OCI-LY1 (cell line): ENCODE measurements around the gene PRKCE.

Experiments used
- H2AFZ ChIP-seq: fragments of 200-600 bp; sonication (generic), shearing (Covaris generic); 2 replicates; pipeline ENCODE4 v1.6.0; 2014; ENCODE audit warnings: antibody characterized with exemption, mild to moderate bottlenecking, low read length
- H3F3A ChIP-seq: fragments of 200-600 bp; sonication (generic), shearing (Covaris generic); 2 replicates; pipeline ENCODE4 v1.6.0; 2014; ENCODE audit warnings: mild to moderate bottlenecking, antibody characterized with exemption, low read length, moderate library complexity; ENCODE audit not compliant: insufficient read depth
- H3K27ac ChIP-seq: fragments of 200-600 bp; sonication (generic); 2 replicates; pipeline ENCODE4 v1.5.1; 2014; ENCODE audit warnings: low read length, mixed run types, mild to moderate bottlenecking, low read depth; ENCODE audit not compliant: poor library complexity, severe bottlenecking
- H3K27me3 ChIP-seq: fragments of 200-600 bp; sonication (generic); 2 replicates; pipeline ENCODE4 v1.6.0; 2014; ENCODE audit warnings: antibody characterized with exemption, mild to moderate bottlenecking, low read length, moderate library complexity; ENCODE audit not compliant: insufficient read depth
- H3K36me3 ChIP-seq: fragments of 200-600 bp; sonication (generic); 2 replicates; pipeline ENCODE4 v1.6.1; 2014; ENCODE audit warnings: mild to moderate bottlenecking, antibody characterized with exemption, low read length, moderate library complexity, mixed read lengths; ENCODE audit not compliant: insufficient read depth
- H3K4me1 ChIP-seq: fragments of 200-600 bp; sonication (generic); 2 replicates; pipeline ENCODE4 v1.5.1; 2014; ENCODE audit warnings: mild to moderate bottlenecking, low read length, moderate library complexity; ENCODE audit not compliant: insufficient read depth, severe bottlenecking
- H3K4me2 ChIP-seq: fragments of 200-600 bp; sonication (generic), shearing (Covaris generic); 2 replicates; pipeline ENCODE4 v1.6.1; 2014; ENCODE audit warnings: low read length
- H3K4me3 ChIP-seq: fragments of 200-600 bp; sonication (generic); 2 replicates; pipeline ENCODE4 v1.5.1; 2014; ENCODE audit warnings: low read length, low read depth, mild to moderate bottlenecking, mixed read lengths; ENCODE audit not compliant: poor library complexity, severe bottlenecking
- H3K79me2 ChIP-seq: fragments of 200-600 bp; shearing (Covaris generic); 2 replicates; pipeline ENCODE4 v1.6.1; 2016; ENCODE audit warnings: mixed run types, low read length, mixed read lengths; ENCODE audit not compliant: insufficient read depth
- H3K9ac ChIP-seq: fragments of 200-600 bp; sonication (generic), shearing (Covaris generic); 2 replicates; pipeline ENCODE4 v1.6.1; 2014; ENCODE audit warnings: mild to moderate bottlenecking, low read length, mixed read lengths
- H3K9me2 ChIP-seq: fragments of 200-600 bp; sonication (generic), shearing (Covaris generic); 2 replicates; pipeline ENCODE4 v1.6.1; 2014; ENCODE audit warnings: low read depth, mild to moderate bottlenecking, low read length, mixed read lengths
- H3K9me3 ChIP-seq: fragments of 200-600 bp; shearing (Covaris generic); 2 replicates; pipeline ENCODE4 v1.6.1; 2014; ENCODE audit warnings: low read length, mixed read lengths
- H4K20me1 ChIP-seq: fragments of 200-600 bp; sonication (generic), shearing (Covaris generic); 2 replicates; pipeline ENCODE4 v1.6.0; 2016; ENCODE audit warnings: mild to moderate bottlenecking, low read length; ENCODE audit not compliant: insufficient read depth
- CTCF ChIP-seq: fragments of 200-600 bp; sonication (generic), shearing (Covaris generic); IDR thresholded peaks from 2 replicates; pipeline ENCODE4 v1.5.1; 2017; ENCODE audit warnings: mild to moderate bottlenecking, antibody characterized with exemption, low read length, moderate library complexity, mixed read lengths
- EZH2 ChIP-seq: fragments of 200-600 bp; sonication (generic), shearing (Covaris generic); IDR thresholded peaks from 2 replicates; pipeline ENCODE4 v1.8.0; 2017; ENCODE audit warnings: borderline replicate concordance, mixed run types, mild to moderate bottlenecking, antibody characterized with exemption, low read length, moderate library complexity, mixed read lengths

PRKCE gene

GRCh38 chr2:45965871-45966498, 314.5 kb downstream of the PRKCE start:
- no peaks in the 10 kb centered on the region for H3K36me3 ChIP-seq
- H2AFZ ChIP-seq = no peak overlapping the region
- H3K4me2 ChIP-seq = no peak overlapping the region
- H3K9me2 ChIP-seq = no peaks in the 10 kb centered on the region
- no peaks in the 10 kb centered on the region for H3F3A ChIP-seq
- no peaks in the 10 kb centered on the region for H4K20me1 ChIP-seq
- no peak overlapping the region for H3K27ac ChIP-seq
- no peak overlapping the region for H3K9ac ChIP-seq
- H3K9me3 ChIP-seq = no peaks in the 10 kb centered on the region
- TF ChIP-seq EZH2 (no peak), CTCF (no peak)
- no peaks in the 10 kb centered on the region for H3K79me2 ChIP-seq
- H3K27me3 ChIP-seq = no peaks in the 10 kb centered on the region
- H3K4me3 ChIP-seq = no peak overlapping the region
- no peaks in the 10 kb centered on the region for H3K4me1 ChIP-seq

- Histone ChIP-seq H4K20me1 (no peaks in the 10 kb centered on the region), H3K9me3 (no peaks in the 10 kb centered on the region), H3K4me3 (no peak overlapping the region), H3K79me2 (no peaks in the 10 kb centered on the region), H3K4me2 (no peak overlapping the region), H3K4me1 (no peaks in the 10 kb centered on the region), H3K36me3 (no peaks in the 10 kb centered on the region), H3F3A (no peaks in the 10 kb centered on the region), H3K9ac (no peak overlapping the region), H2AFZ (no peak overlapping the region), H3K27me3 (no peaks in the 10 kb centered on the region), H3K27ac (no peak overlapping the region), H3K9me2 (no peaks in the 10 kb centered on the region)
- TF ChIP-seq EZH2 (no peak), CTCF (no peak)
These were observed 317.6 kb downstream of the PRKCE start for GRCh38 chr2:45968946-45969584.

DNA sequence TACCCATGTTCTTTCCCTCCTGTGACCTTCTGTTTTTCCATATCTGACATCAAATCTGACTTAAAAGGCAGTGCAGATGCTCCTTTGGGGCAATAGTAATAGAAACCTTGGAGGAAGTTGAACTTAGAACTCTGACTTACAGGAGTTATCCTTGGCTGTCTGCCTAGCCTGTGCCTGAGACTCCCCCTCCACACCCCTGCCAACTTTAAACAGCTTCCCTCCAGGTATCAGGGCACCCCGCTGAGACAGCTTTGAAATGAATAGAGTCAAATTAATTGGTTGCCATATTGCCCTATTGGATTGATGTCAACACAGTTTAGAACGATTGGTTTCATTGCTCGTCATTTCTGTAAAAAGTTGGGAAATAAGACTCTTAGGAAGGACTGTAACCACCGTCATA, 322.0 kb downstream of the PRKCE start:
- H2AFZ ChIP-seq = no peak overlapping the region
- no peaks in the 10 kb centered on the region for H3K9me2 ChIP-seq
- H3K4me2 ChIP-seq = no peak overlapping the region
- H3K79me2 ChIP-seq = no peaks in the 10 kb centered on the region
- TF ChIP-seq EZH2 = no peak
- H3K27ac ChIP-seq = no peak overlapping the region
- H4K20me1 ChIP-seq = no peaks in the 10 kb centered on the region
- H3K4me3 ChIP-seq = no peak overlapping the region
- no peaks in the 10 kb centered on the region for H3K9me3 ChIP-seq
- H3K9ac ChIP-seq = no peak overlapping the region
- H3K36me3 ChIP-seq = no peaks in the 10 kb centered on the region
- no peaks in the 10 kb centered on the region for H3F3A ChIP-seq
- H3K27me3 ChIP-seq = no peaks in the 10 kb centered on the region
- no peaks in the 10 kb centered on the region for H3K4me1 ChIP-seq

GRCh38 chr2:45974056-45974455, 322.6 kb downstream of the PRKCE start:
- H3K4me1 ChIP-seq = no peaks in the 10 kb centered on the region
- H3K9ac ChIP-seq = no peak overlapping the region
- H4K20me1 ChIP-seq = no peaks in the 10 kb centered on the region
- no peak overlapping the region for H3K4me3 ChIP-seq
- H3F3A ChIP-seq = no peaks in the 10 kb centered on the region
- H2AFZ ChIP-seq = no peak overlapping the region
- H3K9me2 ChIP-seq = no peaks in the 10 kb centered on the region
- no peaks in the 10 kb centered on the region for H3K27me3 ChIP-seq
- H3K27ac ChIP-seq = no peak overlapping the region
- H3K9me3 ChIP-seq = no peaks in the 10 kb centered on the region
- no peaks in the 10 kb centered on the region for H3K79me2 ChIP-seq
- no peak overlapping the region for H3K4me2 ChIP-seq
- TF ChIP-seq EZH2 (no peak), CTCF (no peak)
- no peaks in the 10 kb centered on the region for H3K36me3 ChIP-seq
